Mammary microvascular endothelial cell (primary cell): ENCODE results near the gene DSC3. TPM values are rescaled to one million over a fixed set of nuclear protein-coding genes. Genes with fewer than 3 reads are reported as not detected.

Experiments
- total RNA-seq: library from RNA; depleted of rRNA; stranded (reverse); fragments of >200 nt; gene quantifications from 2 replicates; pipeline ENCODE4 v1.2.3, GENCODE V29; 2015

The DSC3 gene
- total RNA-seq: 0.10 and 0.13 TPM in 2 replicates

GRCh38 chr18:31042406-31043181 lies at the start of gene DSC3:
Gene DSC3 (minus strand): TSS chr18:31042742. CDS start chr18:31042660, 82 bp downstream.

Other genes starting within 250 kb of the DSC3 start
- gene DSC2, start 59.7 kb upstream of the DSC3 start, total RNA-seq: 0.07 and 0.20 TPM in 2 replicates
- not detected in 2 replicates for gene DSC1, start 120.1 kb upstream of the DSC3 start, total RNA-seq